HL-60 (cell line): ENCODE results near the gene TMC5.

ENCODE experiments used
- DNase-seq, 2 experiments: peaks; one replicate each; pipeline ENCODE4 v3.0.0-alpha.2; 2010 to 2020; ENCODE audit warnings: low read depth in 1 of 2, low spot score in 1 of 2
- H3K27ac ChIP-seq: fragments of 250-450 bp; sonication (Bioruptor Pico); replicated peaks from 2 replicates; pipeline ENCODE4 v1.5.1; 2020; ENCODE audit warnings: mild to moderate bottlenecking, moderate library complexity
- H3K27me3 ChIP-seq: fragments of 250-450 bp; sonication (Bioruptor Pico); 2 replicates; pipeline ENCODE4 v1.5.1; 2021; ENCODE audit warnings: mild to moderate bottlenecking, moderate library complexity; ENCODE audit not compliant: insufficient read depth, poor library complexity, severe bottlenecking
- H3K4me3 ChIP-seq: replicated peaks from 2 replicates; pipeline ENCODE4 v1.5.1; 2011; ENCODE audit warnings: mild to moderate bottlenecking, control low read depth, low read length; ENCODE audit not compliant: insufficient read depth
- GABPA ChIP-seq: IDR thresholded peaks from 2 replicates; pipeline ENCODE4 v1.6.1; 2012; ENCODE audit warnings: low read depth
- POLR2AphosphoS5 ChIP-seq: IDR thresholded peaks from 2 replicates; pipeline ENCODE4 v1.6.1; 2012; ENCODE audit warnings: low read depth
- SPI1 ChIP-seq: IDR thresholded peaks from 2 replicates; pipeline ENCODE4 v1.6.1; 2012; ENCODE audit warnings: low read depth, mild to moderate bottlenecking, borderline replicate concordance
- TF ChIP-seq, protein P1 (sequence below): IDR thresholded peaks from one replicate; pipeline ENCODE4 v1.5.1; 2011; ENCODE audit warnings: low read length, control low read depth, inconsistent platforms; ENCODE audit not compliant: insufficient read depth
- TF ChIP-seq, protein P2 (sequence below): IDR thresholded peaks from 2 replicates; pipeline ENCODE4 v1.6.1; 2012; ENCODE audit warnings: low read depth; ENCODE audit not compliant: insufficient replicate concordance

The TMC5 gene

DNA sequence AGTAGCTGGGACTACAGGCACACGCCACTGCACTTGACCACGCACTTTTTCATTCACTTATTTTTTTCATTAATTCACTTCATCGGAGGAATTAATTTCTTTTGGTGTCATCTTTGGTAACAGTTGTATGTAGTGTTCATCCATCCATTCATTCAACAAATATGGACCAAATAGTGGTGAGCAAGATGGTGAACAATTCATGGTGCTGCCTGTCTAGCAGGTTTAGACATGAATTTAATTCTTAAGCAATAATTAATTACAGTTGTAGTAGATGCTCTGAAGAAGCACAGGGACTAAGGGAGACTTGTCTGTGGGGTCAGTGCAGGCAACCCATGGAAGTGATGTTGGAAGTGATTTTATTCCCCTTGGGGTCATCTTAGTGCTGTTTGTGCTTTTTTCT is 81.8 kb downstream of the TMC5 start:
- DNase-seq, result no peak

DNA sequence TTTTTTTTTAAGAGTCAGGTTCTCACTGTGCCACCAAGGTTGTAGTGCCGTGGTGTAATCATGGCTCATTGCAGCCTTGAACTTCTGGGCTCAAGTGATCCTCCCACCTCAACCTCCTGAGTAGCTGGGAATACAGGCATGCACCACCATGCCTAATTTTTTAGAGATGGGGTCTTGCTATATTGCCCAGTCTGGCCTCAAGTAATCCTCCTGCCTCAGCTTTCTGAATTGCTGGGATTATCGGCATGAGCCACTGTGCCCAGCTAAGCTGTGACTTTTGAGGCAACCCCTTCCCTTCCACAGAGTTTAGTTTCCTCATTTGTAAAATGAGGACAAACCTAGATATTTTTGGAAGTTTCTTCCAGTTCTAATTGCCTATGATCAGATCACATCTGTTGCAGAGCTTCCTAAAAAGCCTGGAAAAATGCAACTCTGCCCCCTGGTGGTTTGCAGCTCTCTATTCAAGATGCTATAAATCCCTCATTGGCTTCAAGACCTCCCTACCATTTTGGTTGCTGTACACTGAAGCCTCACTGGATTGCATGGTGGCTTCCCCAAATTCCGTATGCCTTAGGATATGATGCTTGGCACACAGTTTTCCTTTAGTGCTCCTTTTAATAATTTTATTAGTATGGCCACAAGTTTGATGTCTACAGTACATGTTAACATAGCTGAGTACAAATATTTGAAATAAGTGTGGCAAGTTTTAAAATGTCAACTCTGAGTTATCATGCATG is 84.9 kb downstream of the TMC5 start:
- H3K4me3 ChIP-seq, result no peak overlapping the region
- TF ChIP-seq, protein P1, sequence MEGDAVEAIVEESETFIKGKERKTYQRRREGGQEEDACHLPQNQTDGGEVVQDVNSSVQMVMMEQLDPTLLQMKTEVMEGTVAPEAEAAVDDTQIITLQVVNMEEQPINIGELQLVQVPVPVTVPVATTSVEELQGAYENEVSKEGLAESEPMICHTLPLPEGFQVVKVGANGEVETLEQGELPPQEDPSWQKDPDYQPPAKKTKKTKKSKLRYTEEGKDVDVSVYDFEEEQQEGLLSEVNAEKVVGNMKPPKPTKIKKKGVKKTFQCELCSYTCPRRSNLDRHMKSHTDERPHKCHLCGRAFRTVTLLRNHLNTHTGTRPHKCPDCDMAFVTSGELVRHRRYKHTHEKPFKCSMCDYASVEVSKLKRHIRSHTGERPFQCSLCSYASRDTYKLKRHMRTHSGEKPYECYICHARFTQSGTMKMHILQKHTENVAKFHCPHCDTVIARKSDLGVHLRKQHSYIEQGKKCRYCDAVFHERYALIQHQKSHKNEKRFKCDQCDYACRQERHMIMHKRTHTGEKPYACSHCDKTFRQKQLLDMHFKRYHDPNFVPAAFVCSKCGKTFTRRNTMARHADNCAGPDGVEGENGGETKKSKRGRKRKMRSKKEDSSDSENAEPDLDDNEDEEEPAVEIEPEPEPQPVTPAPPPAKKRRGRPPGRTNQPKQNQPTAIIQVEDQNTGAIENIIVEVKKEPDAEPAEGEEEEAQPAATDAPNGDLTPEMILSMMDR, result peak; percentile 82
- TF ChIP-seq, protein P2, sequence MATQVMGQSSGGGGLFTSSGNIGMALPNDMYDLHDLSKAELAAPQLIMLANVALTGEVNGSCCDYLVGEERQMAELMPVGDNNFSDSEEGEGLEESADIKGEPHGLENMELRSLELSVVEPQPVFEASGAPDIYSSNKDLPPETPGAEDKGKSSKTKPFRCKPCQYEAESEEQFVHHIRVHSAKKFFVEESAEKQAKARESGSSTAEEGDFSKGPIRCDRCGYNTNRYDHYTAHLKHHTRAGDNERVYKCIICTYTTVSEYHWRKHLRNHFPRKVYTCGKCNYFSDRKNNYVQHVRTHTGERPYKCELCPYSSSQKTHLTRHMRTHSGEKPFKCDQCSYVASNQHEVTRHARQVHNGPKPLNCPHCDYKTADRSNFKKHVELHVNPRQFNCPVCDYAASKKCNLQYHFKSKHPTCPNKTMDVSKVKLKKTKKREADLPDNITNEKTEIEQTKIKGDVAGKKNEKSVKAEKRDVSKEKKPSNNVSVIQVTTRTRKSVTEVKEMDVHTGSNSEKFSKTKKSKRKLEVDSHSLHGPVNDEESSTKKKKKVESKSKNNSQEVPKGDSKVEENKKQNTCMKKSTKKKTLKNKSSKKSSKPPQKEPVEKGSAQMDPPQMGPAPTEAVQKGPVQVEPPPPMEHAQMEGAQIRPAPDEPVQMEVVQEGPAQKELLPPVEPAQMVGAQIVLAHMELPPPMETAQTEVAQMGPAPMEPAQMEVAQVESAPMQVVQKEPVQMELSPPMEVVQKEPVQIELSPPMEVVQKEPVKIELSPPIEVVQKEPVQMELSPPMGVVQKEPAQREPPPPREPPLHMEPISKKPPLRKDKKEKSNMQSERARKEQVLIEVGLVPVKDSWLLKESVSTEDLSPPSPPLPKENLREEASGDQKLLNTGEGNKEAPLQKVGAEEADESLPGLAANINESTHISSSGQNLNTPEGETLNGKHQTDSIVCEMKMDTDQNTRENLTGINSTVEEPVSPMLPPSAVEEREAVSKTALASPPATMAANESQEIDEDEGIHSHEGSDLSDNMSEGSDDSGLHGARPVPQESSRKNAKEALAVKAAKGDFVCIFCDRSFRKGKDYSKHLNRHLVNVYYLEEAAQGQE, result no peak
- DNase-seq, result peak; percentile 44 to 69
- no peaks in the 10 kb centered on the region for H3K27me3 ChIP-seq
- H3K27ac ChIP-seq, result no peak overlapping the region

More for the DNA sequence above, 81.8 kb downstream of the TMC5 start:
- Histone ChIP-seq H3K4me3 (no peak overlapping the region), H3K27me3 (no peaks in the 10 kb centered on the region), H3K27ac (no peak overlapping the region)
- TF ChIP-seq SPI1 (no peak), POLR2AphosphoS5 (no peak), GABPA (no peak)
- TF ChIP-seq, protein P2, result no peak
- TF ChIP-seq, protein P1, result no peak

GRCh38 chr16:19503461-19504075 is 85.9 kb downstream of the TMC5 start:
- TF ChIP-seq POLR2AphosphoS5 (no peak), SPI1 (no peak), GABPA (no peak)
- TF ChIP-seq, protein P2, result no peak
- TF ChIP-seq, protein P1, result no peak
- Histone ChIP-seq H3K4me3 (no peak overlapping the region), H3K27ac (no peak overlapping the region), H3K27me3 (no peaks in the 10 kb centered on the region)
- DNase-seq, result no peak
